ENCODE measurements around the gene LYG1. TPM values are rescaled to one million over a fixed set of nuclear protein-coding genes. Genes with fewer than 3 reads are reported as not detected.
"Not testable (repeated sequence)": the region's sequence is repeated elsewhere in the genome, so short reads cannot be mapped to it uniquely, and the experiment has no call there.

The LYG1 gene
- total RNA-seq: 1 to 10 TPM; 2.5 to 3.3 TPM
- under 1 TPM in 1 of 2 donors, not detected in 1; 0.52 TPM for polyA plus RNA-seq

DNA sequence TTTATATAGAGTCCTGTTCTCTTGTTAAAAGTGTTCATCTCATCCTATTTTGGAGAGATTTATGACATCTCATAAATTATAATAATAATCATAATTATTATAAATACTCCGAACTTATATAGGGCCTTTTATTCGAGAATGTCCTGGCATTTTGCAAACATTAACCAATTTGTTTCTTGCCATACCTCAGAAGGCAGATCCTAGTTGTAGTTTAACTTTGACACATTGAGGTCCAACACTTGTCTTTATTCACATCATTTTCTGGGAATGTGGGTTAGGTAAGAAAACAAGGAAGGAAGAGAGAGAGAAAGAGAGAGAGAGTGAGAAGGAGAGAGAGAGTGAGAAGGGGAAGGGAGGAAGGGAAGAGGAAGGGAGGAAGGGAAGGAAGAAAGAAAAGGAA, at the start of gene LYG1:
TSS of gene LYG1 (minus strand) at position 101 of the 400 bp plus-strand sequence. CDS start 5,527 bp downstream, outside the sequence.
- intact Hi-C loops (cut with micrococcal nuclease); POLR2A ChIA-PET (ENCODE audit: partially characterized antibody): not testable (repeated sequence)

DNA sequence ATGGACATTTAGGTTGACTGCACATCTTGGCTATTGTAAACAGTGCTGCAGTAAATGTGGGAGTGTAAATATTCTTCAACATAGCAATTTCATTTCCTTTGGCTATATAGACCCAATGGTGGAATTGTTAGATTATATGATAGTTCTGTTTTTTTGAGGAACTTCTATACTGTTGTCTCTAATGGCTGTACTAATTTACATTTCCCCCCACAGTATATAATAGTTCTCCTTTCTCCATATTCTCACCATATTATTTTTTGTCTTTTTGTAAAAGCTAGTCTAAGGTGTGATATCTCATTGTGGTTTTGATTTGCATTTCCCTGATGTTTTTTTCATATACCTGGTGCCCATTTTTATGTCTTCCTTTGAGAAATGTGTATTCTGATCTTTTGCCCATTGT, 49.2 kb upstream of the LYG1 start:
- H3K9me3 ChIP-seq (ENCODE audit: control insufficient read depth in 1 of 2, low read length in 2 of 2): no peaks in the 10 kb centered on the region
- Mint-ChIP-seq H3K36me3 (no peaks in the 10 kb centered on the region), H3K4me3 (peak overlapping the region in 1 of 8 donors; percentile 66), H3K27me3 (no peaks in the 10 kb centered on the region), H3K4me1 (peaks cover 43 to 73% (median 57%) of the 10 kb centered on the region in 4 donors), H3K9me3 (no peaks in the 10 kb centered on the region), H3K27ac (peak overlapping the region in 3 of 7 donors; percentile 24 to 65 (median 54))
- H3K36me3 ChIP-seq (ENCODE audit: insufficient read depth, low read length): no peaks in the 10 kb centered on the region
- DNase-seq: no peak
- H3K27me3 ChIP-seq (ENCODE audit: insufficient read depth, low read length): no peaks in the 10 kb centered on the region
- POLR2A ChIA-PET (ENCODE audit: partially characterized antibody): no interaction called here
- intact Hi-C loops (cut with micrococcal nuclease): no loop called here
- no peak overlapping the region for H3K4me3 ChIP-seq (ENCODE audit: low read length in 2 of 2)
- CTCF ChIA-PET (ENCODE audit: partially characterized antibody): interaction anchor here (1.3 kb wide), 1 partner anchor 13 kb away, joined by 3 read pairs; the partner anchor contains the start of gene EIF5B
- H3K27ac ChIP-seq (ENCODE audit: low read depth, low read length): no peak overlapping the region
- peaks cover 55% of the 10 kb centered on the region for H3K4me1 ChIP-seq (ENCODE audit: insufficient read depth, low read length)

More for the DNA sequence above, at the start of gene LYG1:
- CTCF ChIA-PET (ENCODE audit: partially characterized antibody); H3K36me3 ChIP-seq (ENCODE audit: insufficient read depth, low read length); H3K4me3 ChIP-seq (ENCODE audit: low read length in 2 of 2); H3K4me1 ChIP-seq (ENCODE audit: insufficient read depth, low read length); H3K9me3 ChIP-seq (ENCODE audit: control insufficient read depth in 1 of 2, low read length in 2 of 2); DNase-seq; H3K27ac ChIP-seq (ENCODE audit: low read depth, low read length); H3K27me3 Mint-ChIP-seq; H3K27ac Mint-ChIP-seq; H3K4me3 Mint-ChIP-seq; H3K4me1 Mint-ChIP-seq; H3K27me3 ChIP-seq (ENCODE audit: insufficient read depth, low read length); H3K9me3 Mint-ChIP-seq: not testable (repeated sequence)
- peaks cover 30 to 45% of the 10 kb centered on the region in 2 donors for H3K36me3 Mint-ChIP-seq

DNA sequence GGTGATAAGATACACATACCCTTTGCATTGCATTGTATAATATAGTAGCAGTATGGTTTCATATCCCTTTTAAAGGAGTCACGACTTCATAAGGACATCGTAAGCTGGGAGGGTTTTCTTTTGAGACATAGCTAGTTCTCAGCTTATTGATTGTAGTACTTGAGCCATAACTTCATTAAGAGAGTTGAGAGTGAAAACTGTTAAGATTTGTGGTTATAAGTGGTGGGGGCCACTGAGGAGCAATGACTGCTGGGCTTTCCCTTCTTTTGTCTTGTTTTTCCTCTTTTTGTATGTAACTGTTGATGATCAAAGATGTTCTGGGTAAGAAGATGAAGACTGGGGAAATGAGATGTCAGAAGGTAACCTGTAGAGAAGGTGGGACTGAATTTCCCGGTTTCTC, 47.2 kb upstream of the LYG1 start:
- Mint-ChIP-seq H3K4me1 (peaks cover 38 to 73% (median 51%) of the 10 kb centered on the region in 4 donors), H3K27me3 (no peaks in the 10 kb centered on the region), H3K27ac (peak overlapping the region; percentile 4 to 84 (median 57)), H3K36me3 (peaks cover 0 to 6% of the 10 kb centered on the region in 2 donors), H3K4me3 (peak overlapping the region in 3 of 8 donors; percentile 11 to 52 (median 38)), H3K9me3 (no peaks in the 10 kb centered on the region)
- peak in 1 of 5 donors; percentile 8 for DNase-seq
- Histone ChIP-seq H3K4me3 (ENCODE audit: low read length in 2 of 2) (no peak overlapping the region), H3K9me3 (ENCODE audit: control insufficient read depth in 1 of 2, low read length in 2 of 2) (no peaks in the 10 kb centered on the region), H3K4me1 (ENCODE audit: insufficient read depth, low read length) (peaks cover 45% of the 10 kb centered on the region), H3K27me3 (ENCODE audit: insufficient read depth, low read length) (no peaks in the 10 kb centered on the region), H3K27ac (ENCODE audit: low read depth, low read length) (no peak overlapping the region), H3K36me3 (ENCODE audit: insufficient read depth, low read length) (no peaks in the 10 kb centered on the region)
- ChIA-PET POLR2A (ENCODE audit: partially characterized antibody) (interaction anchor here (3.4 kb wide), 1 partner anchor 11 kb away, joined by 12 read pairs; the partner anchor contains the start of gene EIF5B), CTCF (ENCODE audit: partially characterized antibody) (interaction anchor here (1.5 kb wide), 1 partner anchor 11 kb away, joined by 8 read pairs; the partner anchor contains the start of gene EIF5B)
- intact Hi-C loops (cut with micrococcal nuclease): no loop called here

DNA sequence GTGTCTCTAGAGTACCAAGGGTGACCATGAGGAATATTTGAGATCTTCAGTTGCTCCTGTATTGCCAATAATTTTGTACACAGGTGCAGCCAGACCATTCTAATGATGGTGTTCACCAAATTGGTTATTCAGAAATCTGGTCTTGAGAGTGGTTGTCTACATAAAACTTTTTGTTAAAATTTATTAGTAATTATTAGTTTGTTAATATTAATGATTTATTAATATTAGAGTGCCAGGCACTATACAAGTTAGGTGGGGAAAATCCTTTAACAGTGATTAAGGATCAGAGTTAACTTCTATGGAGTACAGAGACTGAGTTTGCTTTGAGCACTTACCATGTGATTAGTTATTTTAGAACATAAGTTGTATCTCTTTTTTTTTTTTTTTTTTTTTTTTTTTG, 45.2 kb upstream of the LYG1 start:
- Mint-ChIP-seq H3K4me1 (peaks cover 44 to 77% (median 51%) of the 10 kb centered on the region in 4 donors), H3K36me3 (peaks cover 0 to 7% of the 10 kb centered on the region in 2 donors), H3K4me3 (no peak overlapping the region), H3K27ac (no peak overlapping the region), H3K27me3 (no peaks in the 10 kb centered on the region), H3K9me3 (no peaks in the 10 kb centered on the region)
- H3K27ac ChIP-seq (ENCODE audit: low read depth, low read length): no peak overlapping the region
- no peak for DNase-seq
- no peaks in the 10 kb centered on the region for H3K36me3 ChIP-seq (ENCODE audit: insufficient read depth, low read length)
- ChIA-PET POLR2A (ENCODE audit: partially characterized antibody) (interaction anchor here (3.4 kb wide), 1 partner anchor 9 kb away, joined by 12 read pairs; the partner anchor contains the start of gene EIF5B), CTCF (ENCODE audit: partially characterized antibody) (no interaction called here)
- no peaks in the 10 kb centered on the region for H3K27me3 ChIP-seq (ENCODE audit: insufficient read depth, low read length)
- H3K4me1 ChIP-seq (ENCODE audit: insufficient read depth, low read length): peaks cover 41% of the 10 kb centered on the region
- intact Hi-C loops (cut with micrococcal nuclease): no loop called here
- H3K4me3 ChIP-seq (ENCODE audit: low read length in 2 of 2): no peak overlapping the region
- no peaks in the 10 kb centered on the region for H3K9me3 ChIP-seq (ENCODE audit: control insufficient read depth in 1 of 2, low read length in 2 of 2)

DNA sequence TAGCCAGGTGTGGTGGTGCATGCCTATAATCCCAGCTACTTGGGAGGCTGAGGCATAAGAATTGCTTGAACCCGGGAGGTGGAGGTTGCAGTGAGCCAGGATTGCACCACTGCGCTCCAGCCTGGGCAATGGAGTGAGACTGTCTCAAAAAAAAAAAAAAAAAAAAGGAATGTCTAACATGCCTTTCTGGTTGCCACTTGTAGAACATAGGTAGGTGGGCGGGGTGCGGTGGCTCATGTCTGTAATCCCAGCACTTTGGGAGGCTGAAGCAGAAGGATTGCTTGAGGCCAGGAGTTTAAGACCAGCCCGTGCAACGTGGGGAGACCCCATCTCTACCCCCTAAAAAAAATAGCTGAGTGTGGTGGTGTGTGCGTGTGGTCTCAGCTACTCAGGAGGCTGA, 44.4 kb upstream of the LYG1 start:
- H3K27me3 ChIP-seq (ENCODE audit: insufficient read depth, low read length); H3K4me3 Mint-ChIP-seq; H3K27ac Mint-ChIP-seq; H3K27me3 Mint-ChIP-seq; H3K9me3 ChIP-seq (ENCODE audit: control insufficient read depth in 1 of 2, low read length in 2 of 2); H3K9me3 Mint-ChIP-seq; H3K27ac ChIP-seq (ENCODE audit: low read depth, low read length); H3K36me3 Mint-ChIP-seq; DNase-seq; intact Hi-C loops (cut with micrococcal nuclease); H3K36me3 ChIP-seq (ENCODE audit: insufficient read depth, low read length); CTCF ChIA-PET (ENCODE audit: partially characterized antibody); H3K4me3 ChIP-seq (ENCODE audit: low read length in 2 of 2): not testable (repeated sequence)
- H3K4me1 ChIP-seq (ENCODE audit: insufficient read depth, low read length): peaks cover 37% of the 10 kb centered on the region
- H3K4me1 Mint-ChIP-seq: peaks cover 41 to 77% (median 47%) of the 10 kb centered on the region in 4 donors
- POLR2A ChIA-PET (ENCODE audit: partially characterized antibody): interaction anchor here (3.4 kb wide), 1 partner anchor 8 kb away, joined by 12 read pairs; the partner anchor contains the start of gene EIF5B

DNA sequence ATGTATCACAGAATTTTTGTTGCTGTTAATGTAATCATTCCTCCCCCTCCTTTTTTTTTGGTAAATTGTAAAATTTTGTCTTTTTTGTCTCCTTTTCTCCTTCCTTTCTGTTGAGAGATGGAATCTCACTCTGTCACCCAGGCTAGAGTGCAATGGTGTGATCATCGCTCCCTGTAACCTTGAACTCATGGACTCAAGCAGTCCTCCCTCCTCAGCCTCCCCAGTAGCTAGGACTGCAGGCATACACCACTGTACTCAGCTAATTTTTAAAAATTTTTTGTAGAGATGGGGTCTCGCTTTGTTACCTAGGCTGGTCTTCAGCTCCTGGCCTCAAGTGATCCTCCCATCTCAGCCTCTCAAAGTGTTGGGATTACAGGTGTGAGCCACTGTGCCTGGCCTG, 41.5 kb upstream of the LYG1 start:
- H3K9me3 ChIP-seq (ENCODE audit: control insufficient read depth in 1 of 2, low read length in 2 of 2): no peaks in the 10 kb centered on the region
- Mint-ChIP-seq H3K27me3 (no peaks in the 10 kb centered on the region), H3K4me1 (peaks cover 24 to 65% (median 34%) of the 10 kb centered on the region in 4 donors), H3K27ac (peak overlapping the region in 4 of 7 donors; percentile 2 to 80 (median 34)), H3K4me3 (peak overlapping the region in 1 of 8 donors; percentile 20), H3K36me3 (peaks cover 0 to 7% of the 10 kb centered on the region in 2 donors), H3K9me3 (no peaks in the 10 kb centered on the region)
- H3K27me3 ChIP-seq (ENCODE audit: insufficient read depth, low read length): no peaks in the 10 kb centered on the region
- intact Hi-C loops (cut with micrococcal nuclease): no loop called here
- peaks cover 34% of the 10 kb centered on the region for H3K4me1 ChIP-seq (ENCODE audit: insufficient read depth, low read length)
- H3K4me3 ChIP-seq (ENCODE audit: low read length in 2 of 2): no peak overlapping the region
- H3K36me3 ChIP-seq (ENCODE audit: insufficient read depth, low read length): no peaks in the 10 kb centered on the region
- ChIA-PET POLR2A (ENCODE audit: partially characterized antibody) (no interaction called here), CTCF (ENCODE audit: partially characterized antibody) (no interaction called here)
- no peak for DNase-seq
- H3K27ac ChIP-seq (ENCODE audit: low read depth, low read length): no peak overlapping the region

GRCh38 chr2:99340669-99341236, 39.8 kb upstream of the LYG1 start:
- intact Hi-C loops (cut with micrococcal nuclease): no loop called here
- CTCF ChIA-PET (ENCODE audit: partially characterized antibody): no interaction called here
- no peaks in the 10 kb centered on the region for H3K36me3 ChIP-seq (ENCODE audit: insufficient read depth, low read length)
- peaks cover 0 to 7% of the 10 kb centered on the region in 2 donors for H3K36me3 Mint-ChIP-seq
- H3K4me1 Mint-ChIP-seq: peaks cover 18 to 54% (median 27%) of the 10 kb centered on the region in 4 donors
- H3K27ac ChIP-seq (ENCODE audit: low read depth, low read length): no peak overlapping the region
- H3K27ac Mint-ChIP-seq: peak overlapping the region in 1 of 7 donors; percentile 35
- no peak overlapping the region for H3K4me3 ChIP-seq (ENCODE audit: low read length in 2 of 2)
- H3K4me1 ChIP-seq (ENCODE audit: insufficient read depth, low read length): peaks cover 29% of the 10 kb centered on the region
- H3K9me3 Mint-ChIP-seq: no peaks in the 10 kb centered on the region
- POLR2A ChIA-PET (ENCODE audit: partially characterized antibody): no interaction called here
- H3K27me3 Mint-ChIP-seq: no peaks in the 10 kb centered on the region
- no peak for DNase-seq
- H3K27me3 ChIP-seq (ENCODE audit: insufficient read depth, low read length): no peaks in the 10 kb centered on the region
- no peaks in the 10 kb centered on the region for H3K9me3 ChIP-seq (ENCODE audit: control insufficient read depth in 1 of 2, low read length in 2 of 2)
- H3K4me3 Mint-ChIP-seq: no peak overlapping the region
